Iris pigment epithelial cell (primary cell): ENCODE data around the gene ZC3H12A.

Experiments
- DNase-seq: peaks from one replicate; pipeline ENCODE4 v3.0.0-alpha.2; 2011; ENCODE audit warnings: low read depth

The ZC3H12A gene

DNA sequence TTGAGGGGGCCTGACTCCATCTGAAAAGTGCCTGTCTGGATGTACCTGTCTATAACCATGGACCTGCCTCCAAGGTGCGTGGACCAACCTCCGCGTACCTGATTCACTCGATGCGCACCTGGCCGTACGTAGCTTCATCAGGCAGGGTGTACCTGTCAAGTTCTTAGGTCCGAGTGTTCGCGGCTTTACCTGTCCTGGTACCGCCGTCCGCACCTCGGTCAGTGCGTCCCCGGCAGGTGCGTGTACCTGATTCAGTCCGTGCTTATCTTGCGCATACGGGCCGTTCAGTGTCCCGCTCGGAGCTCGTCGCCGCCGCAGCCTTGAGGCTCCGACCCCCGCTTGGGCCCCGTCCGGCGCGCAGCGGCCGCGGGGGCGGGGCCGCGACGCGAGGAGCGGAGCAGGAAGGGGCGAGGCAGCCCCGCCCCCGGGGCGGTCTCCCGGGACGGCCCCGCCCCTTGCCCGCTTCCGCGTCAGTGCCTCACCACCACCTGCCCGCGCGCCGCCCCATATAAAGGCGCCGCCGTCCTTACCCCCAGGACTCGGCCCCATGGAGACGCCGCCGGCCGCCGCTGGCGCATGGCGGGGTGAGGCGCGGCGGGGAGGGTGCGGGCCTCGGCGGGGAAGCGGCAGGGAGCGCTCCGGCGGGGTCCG is at the start of gene ZC3H12A:
Gene ZC3H12A (plus strand): TSS at position 535 of the 651 bp plus-strand sequence. CDS start 917 bp downstream, outside the sequence.
- peak; percentile 87 for DNase-seq

DNA sequence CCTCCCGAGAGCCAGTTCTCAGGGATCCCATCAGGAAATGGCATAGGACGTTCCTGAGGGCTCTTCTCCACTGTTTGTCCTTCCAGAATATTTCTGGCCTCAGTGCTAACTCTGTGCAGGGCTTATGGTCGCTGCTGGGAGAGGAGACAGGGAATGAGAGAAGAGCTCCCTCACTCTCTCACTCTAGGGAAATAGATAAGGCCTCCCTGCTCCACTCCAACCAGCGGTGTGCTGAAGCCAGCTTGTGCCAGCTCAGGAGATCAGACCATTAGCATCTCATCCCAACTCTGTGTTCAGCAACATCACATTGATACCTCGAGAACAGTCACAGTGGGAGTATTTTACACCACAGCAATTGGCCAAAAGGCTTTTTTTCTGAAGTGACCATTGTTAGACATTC is 49.2 kb upstream of the ZC3H12A start:
- DNase-seq, result no peak

DNA sequence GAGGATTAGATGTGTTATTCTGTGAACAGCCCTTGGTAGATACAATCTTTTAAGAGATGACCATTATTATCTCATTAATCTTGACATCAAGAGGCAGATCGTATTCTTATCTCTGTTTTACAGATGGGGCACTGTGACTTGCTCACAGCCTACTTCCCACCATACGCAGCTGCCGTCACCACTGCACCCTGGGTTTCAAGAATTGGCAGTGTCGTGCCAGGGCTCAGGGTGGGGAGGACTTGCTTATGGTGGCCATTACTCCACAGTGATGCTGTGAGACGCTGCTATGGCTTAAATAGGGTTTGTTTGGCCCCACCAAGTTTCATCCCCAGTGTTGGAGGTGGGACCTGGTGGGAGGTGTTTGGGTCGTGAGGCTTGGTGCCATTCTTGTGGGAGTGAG is 45.4 kb upstream of the ZC3H12A start:
- DNase-seq, result no peak

GRCh38 chr1:37430103-37430985 is 44.0 kb upstream of the ZC3H12A start:
- DNase-seq, result no peak

DNA sequence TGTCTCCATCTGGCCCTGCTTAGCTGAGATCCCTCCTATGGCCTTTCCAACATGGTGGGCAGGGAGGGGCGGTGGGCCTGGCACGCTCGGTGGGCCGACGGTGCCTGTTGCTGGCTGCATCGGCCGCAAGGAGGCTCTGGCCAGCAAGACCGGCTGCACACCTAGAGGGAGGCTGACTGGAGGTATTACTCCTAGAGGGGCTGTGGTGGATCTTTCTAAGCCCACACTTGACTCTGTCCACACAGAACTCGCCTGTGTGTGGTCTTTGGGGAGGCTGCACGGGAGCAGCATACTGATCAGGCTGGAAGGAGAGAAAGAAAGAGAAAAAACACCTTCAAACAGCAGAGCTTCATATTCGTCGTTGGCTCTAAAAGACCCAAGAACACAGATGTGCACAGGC is 41.7 kb upstream of the ZC3H12A start:
- DNase-seq, result no peak

DNA sequence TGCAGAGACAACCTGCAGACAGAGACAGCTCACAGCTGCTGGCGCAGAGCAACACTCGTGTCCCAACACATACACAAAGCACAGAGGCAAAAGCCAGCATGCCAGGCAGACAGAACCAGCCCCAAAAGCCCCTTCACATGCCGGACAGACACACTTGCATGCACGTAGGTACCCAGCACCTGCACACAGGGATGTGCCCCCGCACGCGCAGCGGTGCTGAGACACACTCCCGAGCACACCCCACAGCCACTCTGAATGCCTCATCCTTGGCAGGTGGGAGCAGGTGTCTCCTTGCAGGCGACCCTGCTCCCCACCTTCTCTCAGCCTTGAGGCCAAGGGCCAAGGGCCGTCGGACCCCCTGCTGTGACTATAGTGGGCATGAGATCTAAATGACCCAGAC is 41.2 kb upstream of the ZC3H12A start:
- DNase-seq, result no peak

DNA sequence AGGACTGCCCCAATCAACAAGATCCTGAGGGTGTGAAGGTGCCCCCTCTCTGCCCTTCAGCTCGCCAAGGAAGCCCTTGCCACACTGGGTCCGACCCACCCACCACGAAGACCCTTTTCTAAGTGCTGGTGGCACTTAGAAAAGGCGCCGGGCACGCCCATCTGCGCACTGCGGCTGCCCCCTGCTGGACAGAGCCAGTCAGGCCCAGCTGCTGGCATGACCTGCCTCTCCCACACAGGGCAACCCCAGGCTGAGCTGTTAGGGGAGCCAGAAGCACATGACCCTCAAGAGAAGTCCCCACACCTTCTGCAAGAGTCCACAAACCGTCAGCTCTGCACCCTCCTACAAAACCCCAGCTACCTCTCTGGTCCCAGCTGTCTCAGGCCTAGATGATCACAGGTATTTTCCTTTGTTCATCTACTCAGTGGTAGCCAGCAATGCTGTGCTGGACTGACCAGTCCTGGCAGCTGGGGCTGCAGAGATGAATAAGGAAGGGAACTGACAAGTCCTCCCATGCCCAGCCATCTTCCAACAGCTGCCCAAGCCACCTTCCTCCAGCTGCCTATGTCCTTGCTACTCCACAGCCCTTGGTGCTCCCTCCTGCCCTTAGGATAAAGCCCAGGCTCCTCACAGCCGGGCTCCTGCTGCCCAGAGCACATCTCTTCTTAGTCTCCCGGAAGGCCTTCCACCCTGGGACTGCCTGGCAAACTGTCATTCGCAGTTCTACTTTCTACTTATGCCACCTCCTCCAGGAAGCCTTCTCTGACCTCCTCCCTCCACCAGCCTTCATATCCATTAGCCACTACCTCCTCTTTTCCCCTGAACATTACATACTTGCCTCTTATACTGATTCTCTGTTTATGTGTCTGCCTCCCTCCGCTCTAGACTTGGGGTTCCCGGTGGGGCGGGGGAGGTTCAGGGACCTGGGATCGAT is 39.8 kb upstream of the ZC3H12A start:
- peak; percentile 38 for DNase-seq

DNA sequence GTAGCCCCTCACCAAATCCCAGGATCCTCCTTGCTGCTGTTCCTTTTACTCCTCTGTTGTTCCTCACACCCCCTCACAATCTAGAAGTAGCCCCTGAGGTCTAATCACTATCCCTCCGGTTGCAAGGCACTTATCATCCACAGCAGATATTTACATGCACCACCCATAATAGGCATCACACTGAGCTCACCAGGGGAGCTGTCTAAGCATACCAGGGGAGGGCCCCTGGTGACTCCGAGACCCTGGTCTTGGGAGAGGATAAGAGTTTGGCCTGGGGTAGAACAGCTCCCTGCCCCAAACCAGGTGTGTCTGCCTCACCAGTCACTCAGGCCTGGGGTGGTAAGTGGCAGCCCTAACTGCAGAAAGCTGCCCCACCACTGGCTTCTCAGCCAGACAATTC is 37.3 kb upstream of the ZC3H12A start:
- no peak for DNase-seq

DNA sequence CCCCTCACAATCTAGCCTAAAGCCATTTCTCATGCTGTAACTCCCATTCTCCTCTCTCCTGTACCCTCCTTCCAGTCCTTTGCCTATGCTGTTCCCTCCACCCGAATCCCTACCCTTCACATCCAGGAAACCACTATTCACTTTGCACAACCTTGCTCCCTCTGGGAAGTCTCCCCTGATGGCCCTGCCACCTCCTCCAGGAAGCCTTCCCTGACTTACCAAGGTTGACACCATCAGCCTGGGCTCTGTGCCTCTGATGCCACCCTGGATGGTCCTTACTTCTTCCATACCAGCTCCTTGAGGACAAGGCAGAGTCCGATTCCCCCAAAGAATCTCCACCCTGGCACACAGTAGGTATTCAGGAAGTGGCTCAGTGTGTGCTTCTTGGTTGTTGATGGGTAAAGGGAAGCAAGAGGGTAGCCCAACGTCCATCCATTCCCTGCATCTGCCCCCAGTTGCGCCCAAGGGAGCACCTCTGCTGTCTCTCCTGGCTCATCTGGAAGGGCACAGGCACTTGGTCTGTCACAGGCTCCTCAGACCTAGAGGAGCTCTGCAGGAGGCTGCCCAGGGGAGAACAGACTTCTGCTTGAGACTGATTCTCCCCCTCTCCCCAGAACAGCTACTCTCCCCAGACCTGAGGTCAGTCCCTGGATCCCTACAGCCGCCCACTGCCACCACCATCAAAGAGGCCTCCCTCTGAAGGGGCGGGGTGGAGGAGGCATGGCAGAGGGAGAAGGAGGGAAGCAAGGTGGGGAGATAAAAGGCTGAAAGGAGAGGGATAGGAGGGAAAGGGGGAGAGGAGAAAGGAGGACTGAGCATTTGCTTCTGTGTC is 36.1 kb upstream of the ZC3H12A start:
- DNase-seq, result no peak

DNA sequence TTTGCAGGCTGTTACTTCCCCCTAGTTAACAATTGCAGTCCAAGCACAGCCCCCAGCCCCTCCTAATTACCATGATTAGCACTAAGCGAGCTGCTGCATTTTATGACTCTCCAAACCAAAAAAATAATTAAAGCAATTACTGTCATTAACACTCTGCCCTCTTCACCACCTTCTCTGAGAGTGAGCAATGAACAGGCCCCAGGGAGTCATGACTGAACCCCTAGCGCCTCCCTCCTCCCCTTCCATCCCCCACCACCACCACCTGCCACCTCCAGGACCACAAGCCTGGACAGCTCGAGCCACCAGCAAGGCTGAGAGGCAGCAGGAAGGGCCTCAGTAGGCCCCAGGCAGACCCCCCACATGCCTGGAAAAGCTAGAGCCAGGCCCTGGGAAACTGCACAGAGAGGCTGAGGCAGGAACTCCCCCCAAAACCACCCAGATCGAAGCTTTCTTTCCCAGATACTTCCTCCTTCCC is 35.5 kb upstream of the ZC3H12A start:
- no peak for DNase-seq

DNA sequence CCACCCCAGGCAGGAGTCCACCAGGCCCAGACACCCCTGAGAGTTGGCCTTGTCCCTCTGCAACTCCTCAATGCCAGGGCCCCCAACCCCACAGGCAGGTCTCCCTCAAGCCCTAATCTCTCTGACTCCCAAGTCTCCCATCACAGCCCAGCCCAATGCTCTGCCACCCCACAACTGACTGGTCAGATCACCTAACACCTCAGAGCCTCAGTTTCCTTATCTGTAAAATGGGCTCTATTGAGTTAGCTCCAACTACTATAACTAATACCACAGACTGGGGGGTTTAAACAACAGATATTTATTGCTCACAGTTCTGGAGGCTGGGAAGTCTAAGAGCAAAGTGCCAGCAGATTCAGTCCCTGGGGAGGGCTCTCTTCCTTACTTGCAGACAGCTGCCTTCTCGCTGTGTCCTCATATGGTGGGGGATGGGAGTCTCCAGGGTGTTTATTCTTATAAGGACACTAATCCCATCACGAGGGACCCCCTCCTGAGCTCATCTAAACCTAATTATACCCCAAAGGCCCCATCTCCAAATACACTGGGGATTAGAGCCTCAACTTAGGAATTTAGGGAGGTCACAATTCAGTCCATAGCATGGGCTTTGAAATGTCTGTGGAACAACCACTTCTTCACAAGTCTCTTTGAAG is 34.9 kb upstream of the ZC3H12A start:
- DNase-seq, result no peak

DNA sequence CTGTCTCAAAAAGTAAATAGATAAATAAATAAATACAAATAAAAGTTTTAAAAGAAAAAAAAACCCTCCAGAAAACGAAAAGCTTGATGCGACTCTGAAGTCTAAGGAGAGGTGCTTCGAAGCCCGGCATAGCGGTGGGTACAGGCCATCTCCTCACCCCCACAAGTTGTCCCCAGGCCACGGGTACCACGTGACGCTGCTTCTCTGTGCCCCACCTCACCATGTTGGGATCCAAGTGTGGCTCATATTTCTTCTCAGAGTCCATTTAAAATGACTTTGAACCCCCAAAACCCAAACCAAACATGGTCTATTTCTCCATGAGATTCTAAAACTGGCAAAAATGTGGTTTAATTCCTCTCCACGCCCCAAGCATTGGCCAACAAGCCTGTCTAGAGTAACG is 32.9 kb upstream of the ZC3H12A start:
- no peak for DNase-seq

GRCh38 chr1:37442139-37442538 is 32.2 kb upstream of the ZC3H12A start:
- no peak for DNase-seq

- DNase-seq, result no peak
These were observed 31.7 kb upstream of the ZC3H12A start for GRCh38 chr1:37442644-37443043.

DNA sequence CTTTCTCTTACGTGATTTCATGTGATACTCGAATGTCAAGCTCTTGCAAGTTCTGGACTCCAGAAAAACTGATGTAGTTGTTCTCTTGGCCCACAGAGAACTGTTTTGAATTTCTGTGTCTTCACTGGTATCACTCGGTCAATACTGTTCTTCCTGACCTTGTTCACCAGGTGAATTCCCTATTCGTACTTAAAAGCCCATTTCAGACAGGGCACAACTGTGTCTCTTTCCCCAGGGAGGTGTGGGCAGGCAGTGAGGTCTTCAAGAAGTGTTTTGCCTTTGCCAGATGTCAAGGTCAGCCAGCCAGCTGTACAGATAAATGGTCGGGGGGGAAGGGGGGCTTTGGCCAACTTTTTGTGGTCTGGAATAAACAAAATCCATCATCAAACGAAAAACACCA is 27.5 kb upstream of the ZC3H12A start:
- no peak for DNase-seq

DNA sequence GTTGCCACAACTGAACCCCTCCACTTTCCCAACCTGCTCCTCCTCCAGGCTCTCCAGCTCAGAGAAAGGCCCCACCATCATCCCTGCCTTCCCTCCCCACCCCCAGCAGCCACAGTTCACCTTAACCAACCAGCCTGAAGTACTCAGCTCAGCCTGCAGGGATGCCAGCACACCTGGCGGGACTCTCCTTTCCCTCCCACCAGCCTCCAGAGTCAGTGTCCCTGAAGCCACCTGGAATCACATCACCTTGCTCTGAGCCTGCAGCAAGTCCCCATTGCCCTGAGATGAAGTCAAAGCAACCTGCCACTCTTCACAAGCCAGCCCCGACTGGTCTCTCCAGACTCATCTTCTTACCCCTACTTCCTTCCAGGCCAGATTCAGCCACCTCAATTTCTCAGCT is 26.2 kb upstream of the ZC3H12A start:
- DNase-seq, result no peak

DNA sequence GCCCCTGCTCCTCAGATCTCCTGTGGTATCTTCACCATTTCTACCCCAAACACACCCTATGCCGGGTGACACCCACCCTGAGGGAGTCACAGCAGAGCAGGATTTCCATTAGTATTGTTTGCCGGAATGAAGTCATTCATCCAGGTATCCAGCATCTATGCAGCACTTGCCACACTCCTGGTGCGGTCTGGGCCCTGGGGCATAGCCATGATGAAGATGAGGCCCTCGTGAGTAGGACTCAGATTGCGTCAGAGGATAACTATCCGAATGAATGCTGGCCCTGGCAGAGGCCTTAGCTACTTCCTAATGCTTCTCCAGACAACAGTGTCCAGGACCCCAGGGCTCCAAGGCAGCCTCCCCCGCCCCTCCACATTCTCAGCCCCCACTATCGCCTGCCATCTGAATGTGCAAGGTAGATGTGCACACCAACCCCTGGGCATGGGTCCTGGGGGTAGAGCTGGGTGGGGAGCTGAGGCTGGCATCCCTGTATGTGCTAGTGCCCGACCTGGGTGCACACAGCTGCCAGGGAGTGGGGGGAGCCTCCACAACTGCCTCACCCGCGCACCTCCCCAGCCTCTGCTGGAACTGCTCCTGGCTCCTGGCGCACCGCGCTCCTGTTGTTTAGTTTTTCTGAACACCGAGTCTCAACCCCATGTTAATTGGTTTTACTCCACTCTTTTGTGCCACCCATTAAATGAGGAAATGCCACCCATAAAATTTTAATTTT is 25.5 kb upstream of the ZC3H12A start:
- DNase-seq, result no peak

DNA sequence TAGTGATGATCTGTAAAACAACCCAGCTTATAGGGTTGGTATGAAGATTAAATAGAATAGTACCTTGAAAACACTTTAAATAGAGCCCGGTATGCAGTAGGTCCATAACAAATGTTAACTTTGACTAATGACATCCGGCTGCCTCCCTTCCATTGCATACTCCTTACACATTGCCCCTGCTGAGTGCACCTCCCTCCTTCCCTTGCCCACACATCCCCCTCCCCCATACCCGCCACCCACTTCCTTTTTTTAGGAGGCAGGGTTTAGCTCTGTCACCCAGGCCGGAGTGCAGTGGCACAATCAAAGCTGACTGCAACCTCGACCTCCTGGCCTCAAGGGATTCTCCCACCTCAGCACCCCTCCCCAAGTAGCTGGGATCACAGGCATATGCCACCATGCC is 24.4 kb upstream of the ZC3H12A start:
- no peak for DNase-seq

DNA sequence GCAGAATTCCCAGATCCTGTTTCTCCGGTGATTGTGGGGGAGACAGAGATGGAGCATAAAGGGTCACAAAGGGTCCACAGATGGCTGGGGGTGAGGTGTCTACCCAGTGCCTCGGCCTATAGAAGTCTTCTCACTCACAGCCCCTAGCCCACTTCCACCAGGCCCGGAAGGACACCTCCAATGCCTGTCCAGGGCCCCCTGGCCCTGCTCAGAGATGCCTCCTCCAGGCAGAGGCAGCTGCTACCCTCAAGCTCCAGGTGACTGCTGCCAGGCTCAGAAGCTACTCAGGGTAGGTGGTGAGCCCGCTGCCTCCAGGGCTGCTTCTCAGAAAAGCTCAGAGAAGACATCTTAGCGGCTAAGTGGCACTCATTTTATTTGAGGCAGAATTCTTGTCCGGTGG is 22.0 kb upstream of the ZC3H12A start:
- no peak for DNase-seq

GRCh38 chr1:37453647-37454046 is 20.7 kb upstream of the ZC3H12A start:
- no peak for DNase-seq
